ENCODE data around the gene ZNF709.
A peak's percentile ranks its signal among the peaks of the same experiment; 100 is the strongest.
"Not testable (repeated sequence)": the region's sequence is repeated elsewhere in the genome, so short reads cannot be mapped to it uniquely, and the experiment has no call there.

The ZNF709 gene

DNA sequence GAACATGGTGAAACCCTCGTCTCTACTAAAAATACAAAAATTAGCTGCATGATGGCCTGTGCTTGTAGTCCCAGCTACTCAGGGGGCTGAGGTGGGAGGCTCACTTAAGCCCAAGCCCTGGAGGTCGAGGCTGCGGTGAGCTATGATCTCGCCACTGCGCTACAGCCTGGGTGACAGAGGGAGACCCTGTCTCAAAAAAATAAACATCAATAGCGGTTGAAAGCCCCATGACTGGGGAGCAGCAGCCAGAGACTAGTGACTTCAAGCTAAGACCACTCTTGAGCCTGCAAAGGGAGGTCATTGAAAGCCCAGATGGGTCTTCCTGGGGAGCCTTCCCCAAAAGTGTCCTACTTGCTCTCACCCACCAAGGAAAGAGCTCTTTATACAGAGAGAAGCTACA is 11.9 kb upstream of the ZNF709 start:
- H3K4me3 ChIP-seq (ENCODE audit: low read depth, low read length) = no peak overlapping the region
- no peak for TF ChIP-seq CTCF (IDR thresholded peaks at IDR 0.05; ENCODE audit: borderline replicate concordance, insufficient read depth, low read depth, low read length)

- peak overlapping the region; percentile 56 for H3K4me3 ChIP-seq (ENCODE audit: low read depth, low read length)
- TF ChIP-seq CTCF (IDR thresholded peaks at IDR 0.05; ENCODE audit: borderline replicate concordance, insufficient read depth, low read depth, low read length) = peak; percentile 48; the same call in 1 of the 2 replicates
Measured at GRCh38 chr19:12495002-12495802, 10.6 kb upstream of the ZNF709 start.

DNA sequence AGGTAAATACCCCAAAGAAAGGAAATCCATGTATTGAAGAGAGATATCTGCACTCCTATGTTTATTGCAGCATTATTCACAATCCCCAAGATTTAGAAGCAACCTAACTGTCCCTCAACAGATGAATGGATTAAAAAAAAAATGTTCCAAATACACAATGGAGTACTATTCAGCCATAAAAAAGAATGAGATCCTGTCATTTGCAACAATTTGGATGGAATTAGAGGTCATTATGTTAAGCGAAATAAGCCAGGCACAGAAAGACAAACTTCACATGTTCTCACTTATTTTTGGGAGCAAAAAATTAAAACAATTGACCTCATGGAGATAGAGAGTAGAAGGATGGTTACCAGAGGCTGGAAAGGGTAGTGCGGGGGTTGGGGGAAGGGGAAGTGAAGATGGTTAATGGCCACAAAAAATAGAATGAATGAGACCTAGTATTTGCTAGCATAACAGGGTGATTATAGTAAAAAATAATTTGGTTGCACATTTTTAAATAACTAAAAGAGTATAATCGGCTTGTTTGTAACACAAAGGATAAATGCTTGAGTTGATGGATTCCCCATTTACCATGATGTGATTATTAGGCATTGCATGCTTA is 9.7 kb upstream of the ZNF709 start:
- H3K4me3 ChIP-seq (ENCODE audit: low read depth, low read length) = no peak overlapping the region
- TF ChIP-seq CTCF (IDR thresholded peaks at IDR 0.05; ENCODE audit: borderline replicate concordance, insufficient read depth, low read depth, low read length) = no peak

DNA sequence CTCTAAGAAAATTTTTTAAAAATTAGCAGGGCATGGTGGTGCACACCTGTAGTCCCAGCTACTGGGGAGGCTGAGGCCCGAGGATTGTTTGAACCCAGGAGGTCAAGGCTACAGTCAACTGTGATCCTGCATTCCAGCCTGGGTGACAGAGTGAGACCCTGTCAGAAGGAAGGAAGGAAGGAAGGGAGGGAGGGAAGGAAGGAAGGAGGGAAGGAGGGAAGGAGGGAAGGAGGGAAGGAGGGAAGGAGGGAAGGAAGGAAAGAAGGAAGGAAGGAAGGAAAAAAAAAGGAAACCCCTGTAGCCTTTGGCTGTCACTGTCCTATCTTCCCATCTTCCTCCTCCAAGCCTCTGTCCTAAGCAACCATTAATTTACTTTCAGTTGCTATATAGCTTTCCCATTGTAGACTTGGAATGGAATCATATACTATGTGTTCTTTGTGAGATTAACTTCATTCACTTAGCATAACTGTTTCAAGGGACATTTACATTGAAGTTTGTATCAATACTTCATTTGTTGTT is 1.7 kb upstream of the ZNF709 start:
- H3K4me3 ChIP-seq (ENCODE audit: low read depth, low read length) = not testable (repeated sequence)

DNA sequence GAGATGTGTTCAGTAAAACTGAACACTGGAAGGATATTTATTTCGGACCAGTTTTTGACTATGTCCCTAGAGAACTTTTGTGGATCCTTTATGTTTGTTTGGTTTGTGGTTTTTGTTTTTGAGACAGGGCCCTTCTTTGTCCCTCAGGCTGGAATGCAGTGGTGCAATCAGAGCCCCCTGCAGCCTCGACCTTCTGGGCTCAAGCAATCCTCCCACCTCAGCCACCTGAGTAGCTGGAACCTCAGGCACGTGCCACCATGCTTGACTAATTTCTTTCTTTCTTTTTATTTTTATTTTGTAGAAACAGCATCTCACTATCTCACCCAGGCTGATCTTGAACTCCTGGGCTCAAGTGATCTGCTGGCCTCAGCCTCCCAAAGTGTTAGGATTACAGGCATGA is 955 bp upstream of the ZNF709 start:
- H3K4me3 ChIP-seq (ENCODE audit: low read depth, low read length) = no peak overlapping the region
- TF ChIP-seq CTCF (IDR thresholded peaks at IDR 0.05; ENCODE audit: borderline replicate concordance, insufficient read depth, low read depth, low read length) = no peak

DNA sequence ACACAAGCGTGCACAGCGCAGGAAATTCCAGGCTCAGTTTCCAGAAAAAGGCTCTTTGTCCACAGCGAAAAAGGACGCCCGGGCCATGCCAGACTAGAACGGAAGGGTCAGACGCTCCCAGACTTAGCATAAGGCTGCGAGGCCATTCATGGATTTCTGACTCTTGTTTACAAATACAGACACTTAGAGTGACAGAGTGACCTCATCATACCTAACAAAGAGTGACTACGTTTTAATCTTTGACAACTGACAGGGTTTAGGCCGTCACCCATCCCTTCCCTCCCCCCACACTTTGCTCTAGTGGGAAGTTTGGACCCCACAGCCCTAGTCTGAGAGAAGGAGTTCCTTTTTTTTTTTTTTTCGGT is 418 bp upstream of the ZNF709 start:
- TF ChIP-seq CTCF (IDR thresholded peaks at IDR 0.05; ENCODE audit: borderline replicate concordance, insufficient read depth, low read depth, low read length) = no peak
- peak overlapping the region; percentile 86 for H3K4me3 ChIP-seq (ENCODE audit: low read depth, low read length)

GRCh38 chr19:12484011-12484370 is 625 bp downstream of the ZNF709 start:
- peak overlapping the region; percentile 86 for H3K4me3 ChIP-seq (ENCODE audit: low read depth, low read length)

More at GRCh38 chr19:12484011-12484370, 625 bp downstream of the ZNF709 start:
- no peak for TF ChIP-seq CTCF (IDR thresholded peaks at IDR 0.05; ENCODE audit: borderline replicate concordance, insufficient read depth, low read depth, low read length)
